ENCODE data around the gene TEPSIN.
A peak's percentile ranks its signal among the peaks of the same experiment; 100 is the strongest.

TEPSIN gene

DNA sequence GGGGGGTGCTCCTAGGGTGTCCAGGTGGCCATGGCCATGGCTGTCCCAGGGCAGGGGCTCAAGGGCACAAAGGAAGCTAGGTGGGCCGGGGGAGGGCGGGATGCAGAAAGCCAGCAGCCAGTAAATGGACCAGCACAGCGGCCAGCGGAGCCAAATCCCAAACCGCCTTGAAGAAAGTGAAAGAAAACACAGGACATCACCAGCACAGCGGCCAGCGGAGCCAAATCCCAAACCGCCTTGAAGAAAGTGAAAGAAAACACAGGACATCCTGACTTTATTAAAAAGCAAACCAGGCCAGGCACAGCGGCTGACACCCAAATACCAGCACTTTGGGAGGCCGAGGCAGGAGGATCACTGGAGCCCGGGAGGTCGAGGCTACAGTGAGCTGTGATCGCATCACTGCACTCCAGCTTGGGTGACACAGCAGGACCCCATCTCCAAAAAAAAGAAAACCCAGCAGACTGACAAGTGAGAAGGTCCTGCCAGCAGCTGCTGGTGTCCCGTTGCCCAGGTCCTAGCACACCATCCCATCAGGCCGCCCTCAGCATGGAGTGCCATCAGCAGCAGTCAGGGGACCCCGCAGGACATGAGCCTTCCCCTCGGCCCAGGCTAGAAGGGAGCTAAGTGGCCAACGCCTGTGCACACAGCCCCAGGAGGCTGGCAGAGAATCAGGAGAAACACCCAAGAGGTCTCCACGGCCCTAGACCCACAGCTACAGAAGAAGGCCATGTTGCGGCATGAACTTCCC, 39.3 kb upstream of the TEPSIN start:
- H3K36me3 Mint-ChIP-seq = peaks cover 51 to 61% of the 10 kb centered on the region in 2 donors
- H3K27me3 Mint-ChIP-seq = no peaks in the 10 kb centered on the region
- DNase-seq (no peak), ATAC-seq (replicated peaks) (no peak)
- no peak overlapping the region for H3K27ac Mint-ChIP-seq
- peaks cover 4 to 6% of the 10 kb centered on the region in 2 donors for H3K4me1 Mint-ChIP-seq
- H3K4me3 Mint-ChIP-seq = no peak overlapping the region
- H3K9me3 Mint-ChIP-seq = no peaks in the 10 kb centered on the region

DNA sequence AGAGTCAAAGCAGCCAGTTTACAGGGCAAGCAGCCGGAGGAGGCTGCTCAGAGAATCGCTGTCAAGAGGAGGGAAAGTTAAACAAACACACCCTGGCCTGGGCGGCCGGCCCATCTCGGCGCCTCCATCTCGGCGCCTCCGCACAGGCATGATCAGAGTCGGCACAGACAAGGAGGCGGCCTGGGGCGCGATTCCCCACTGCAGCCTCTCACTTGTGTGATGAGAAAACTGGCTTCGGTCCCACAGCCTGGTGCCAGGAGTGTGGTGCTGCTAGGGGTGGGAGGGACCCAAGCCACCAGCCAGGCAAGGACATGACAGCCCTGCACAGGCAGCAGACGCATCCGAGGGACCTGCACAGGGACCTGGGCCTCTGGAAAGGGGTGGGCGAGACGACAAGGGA, 38.6 kb upstream of the TEPSIN start:
- H3K27me3 Mint-ChIP-seq = no peaks in the 10 kb centered on the region
- H3K36me3 Mint-ChIP-seq = peaks cover 50 to 63% of the 10 kb centered on the region in 2 donors
- H3K4me1 Mint-ChIP-seq = peaks cover 4 to 6% of the 10 kb centered on the region in 2 donors

DNA sequence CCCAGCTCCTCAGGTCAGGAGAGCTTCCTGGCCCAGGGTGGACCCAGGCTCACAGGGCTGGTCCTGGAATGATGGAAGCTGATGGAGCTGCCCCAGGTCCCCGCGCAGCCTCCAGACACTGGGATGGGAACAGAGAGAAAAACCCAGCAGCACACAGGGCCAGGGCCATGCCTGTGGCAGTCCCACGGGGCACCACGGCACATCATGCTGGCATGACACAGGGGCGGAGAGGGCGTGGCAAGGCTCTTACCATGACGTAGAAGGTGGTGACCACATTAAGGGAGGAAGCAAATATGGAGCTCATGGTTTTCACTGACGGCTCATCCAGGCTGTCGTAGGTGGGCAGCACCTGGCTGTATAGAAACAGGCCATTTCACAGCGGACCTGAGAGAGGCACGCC, 37.9 kb upstream of the TEPSIN start:
- Mint-ChIP-seq H3K36me3 (peaks cover 50 to 61% of the 10 kb centered on the region in 2 donors), H3K27ac (no peak overlapping the region), H3K4me1 (peaks cover 4 to 6% of the 10 kb centered on the region in 2 donors), H3K27me3 (no peaks in the 10 kb centered on the region), H3K4me3 (no peak overlapping the region), H3K9me3 (no peaks in the 10 kb centered on the region)
- ATAC-seq (replicated peaks) (no peak), DNase-seq (no peak)

More for the DNA sequence above, 38.6 kb upstream of the TEPSIN start:
- DNase-seq = no peak
- no peak overlapping the region for H3K4me3 Mint-ChIP-seq
- no peaks in the 10 kb centered on the region for H3K9me3 Mint-ChIP-seq
- ATAC-seq (replicated peaks) = no peak
- H3K27ac Mint-ChIP-seq = no peak overlapping the region

DNA sequence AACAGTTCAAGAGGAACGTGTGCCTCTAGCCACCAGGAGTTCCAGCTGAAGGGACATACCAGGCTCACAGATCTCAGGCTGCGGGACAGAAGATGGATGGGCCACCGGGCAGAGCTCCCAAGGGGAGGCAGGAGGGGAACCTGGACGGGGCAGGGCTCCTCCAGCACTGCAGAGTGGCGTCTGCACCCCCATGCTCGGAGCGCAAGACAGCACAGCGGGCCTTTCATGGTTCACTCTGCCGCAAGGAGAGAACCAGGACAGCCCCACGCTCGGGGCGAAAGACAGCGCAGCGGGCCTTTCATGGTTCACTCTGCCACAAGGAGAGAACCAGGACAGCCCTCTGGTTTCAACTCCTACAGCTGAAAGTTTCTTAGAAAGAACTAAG, 35.6 kb upstream of the TEPSIN start:
- ATAC-seq (replicated peaks) = no peak
- H3K36me3 Mint-ChIP-seq = peaks cover 48 to 63% of the 10 kb centered on the region in 2 donors
- H3K27me3 Mint-ChIP-seq = no peaks in the 10 kb centered on the region
- no peak for DNase-seq
- H3K9me3 Mint-ChIP-seq = no peaks in the 10 kb centered on the region
- H3K4me3 Mint-ChIP-seq = no peak overlapping the region
- no peak overlapping the region for H3K27ac Mint-ChIP-seq
- peaks cover 4 to 6% of the 10 kb centered on the region in 2 donors for H3K4me1 Mint-ChIP-seq

DNA sequence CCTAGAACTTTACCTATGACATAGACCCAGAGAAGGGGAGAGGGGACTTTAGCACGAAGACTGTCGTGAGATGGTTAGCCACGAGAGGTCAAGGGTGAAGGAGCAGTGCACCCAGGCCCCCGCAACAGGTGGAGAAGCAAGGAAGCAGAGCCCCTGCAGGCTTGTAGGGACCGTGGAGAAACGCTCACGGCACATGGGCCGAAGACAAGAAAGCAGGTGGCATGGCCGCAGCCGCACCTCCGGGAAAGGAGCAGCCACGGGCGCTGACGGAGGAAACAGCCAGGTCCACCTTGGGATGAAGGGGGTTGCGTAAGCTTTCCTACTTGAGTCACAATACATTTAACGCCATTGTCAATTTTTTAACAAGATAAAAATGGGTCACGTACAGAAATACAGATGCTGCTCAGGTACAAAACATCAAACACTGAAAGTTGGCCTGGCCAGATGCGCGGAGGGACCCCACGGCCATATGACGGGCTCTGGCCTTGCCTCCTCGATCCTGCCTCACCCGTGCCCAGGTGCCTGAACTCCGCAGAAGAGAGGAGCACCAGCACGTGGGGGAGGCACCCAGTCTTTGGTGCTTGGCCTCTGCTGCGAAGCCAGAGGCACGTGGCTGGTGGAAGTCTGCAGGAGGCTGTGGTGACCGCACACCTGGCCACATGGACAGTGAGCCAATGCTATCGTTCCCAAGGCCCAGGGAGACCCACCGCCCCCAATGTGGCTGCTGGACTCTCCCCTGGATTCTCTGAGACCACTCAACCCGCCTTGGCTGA, 35.0 kb upstream of the TEPSIN start:
- H3K9me3 Mint-ChIP-seq = no peaks in the 10 kb centered on the region
- no peaks in the 10 kb centered on the region for H3K27me3 Mint-ChIP-seq
- peaks cover 42 to 63% of the 10 kb centered on the region in 2 donors for H3K36me3 Mint-ChIP-seq
- no peak overlapping the region for H3K4me3 Mint-ChIP-seq
- H3K27ac Mint-ChIP-seq = no peak overlapping the region
- DNase-seq = no peak
- no peak for ATAC-seq (replicated peaks)
- peaks cover 3 to 4% of the 10 kb centered on the region in 2 donors for H3K4me1 Mint-ChIP-seq

DNA sequence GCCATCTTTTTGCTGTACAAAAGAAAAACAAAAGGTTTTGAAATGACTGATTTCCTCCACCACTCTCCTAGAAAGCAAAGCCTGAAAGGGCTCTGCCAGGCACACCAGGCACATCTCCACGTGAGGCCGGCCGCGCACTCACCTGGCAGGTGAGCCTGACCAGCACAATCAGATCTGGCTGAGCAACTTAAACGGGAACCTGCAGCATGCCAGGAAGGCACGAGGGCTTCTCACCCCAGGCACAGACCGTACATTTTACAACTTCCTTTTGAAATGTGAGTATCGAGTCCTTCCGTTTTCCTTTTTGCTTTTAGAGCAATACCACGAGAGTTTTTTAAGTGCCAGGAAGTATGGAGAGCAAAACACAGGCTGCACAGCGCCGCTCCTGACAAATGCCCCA, 33.8 kb upstream of the TEPSIN start:
- peaks cover 40 to 65% of the 10 kb centered on the region in 2 donors for H3K36me3 Mint-ChIP-seq
- H3K9me3 Mint-ChIP-seq = no peaks in the 10 kb centered on the region
- no peak overlapping the region for H3K27ac Mint-ChIP-seq
- DNase-seq = no peak
- H3K4me1 Mint-ChIP-seq = peaks cover 3 to 6% of the 10 kb centered on the region in 2 donors
- no peaks in the 10 kb centered on the region for H3K27me3 Mint-ChIP-seq
- no peak for ATAC-seq (replicated peaks)
- H3K4me3 Mint-ChIP-seq = no peak overlapping the region

DNA sequence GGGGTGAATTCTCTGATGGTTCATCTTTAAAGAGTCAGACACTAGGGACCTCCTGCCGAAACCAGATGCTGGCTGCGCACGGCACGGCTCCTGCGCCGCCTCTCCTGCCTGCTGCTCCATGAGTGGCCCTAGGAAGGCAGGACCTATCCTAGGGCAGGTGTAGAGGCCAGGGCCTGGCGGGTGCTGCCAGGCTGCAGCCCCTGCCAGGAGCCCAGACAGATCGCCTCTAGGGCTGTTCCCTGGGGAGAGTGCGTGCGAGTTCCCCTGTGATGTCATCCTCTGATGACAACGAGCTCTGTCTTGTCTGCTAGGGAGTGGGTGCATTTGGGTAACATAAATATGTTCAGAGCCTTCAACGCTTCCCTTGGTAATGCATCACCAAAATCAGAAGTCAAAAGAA, 32.4 kb upstream of the TEPSIN start:
- H3K9me3 Mint-ChIP-seq = no peaks in the 10 kb centered on the region
- no peak overlapping the region for H3K4me3 Mint-ChIP-seq

DNA sequence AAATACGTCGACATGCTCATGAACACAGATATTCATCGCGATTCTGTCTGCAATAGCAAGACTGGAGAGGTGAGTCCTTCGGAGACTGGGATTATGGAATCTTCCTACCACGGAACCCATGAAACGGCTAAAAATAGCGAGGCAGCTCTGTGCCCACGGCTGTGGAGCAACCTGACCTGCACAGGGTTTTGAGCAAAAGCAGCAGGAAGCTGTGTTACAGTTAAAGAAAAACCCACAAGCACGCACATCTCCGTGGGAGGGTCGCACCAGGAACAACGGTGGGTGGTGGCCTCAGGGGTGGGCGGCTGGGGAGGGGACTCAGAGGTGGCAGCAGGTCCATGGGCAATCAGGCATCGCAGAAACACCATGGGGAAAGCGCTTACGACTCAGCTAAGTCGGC, 31.4 kb upstream of the TEPSIN start:
- Mint-ChIP-seq H3K4me3 (no peak overlapping the region), H3K36me3 (peaks cover 38 to 64% of the 10 kb centered on the region in 2 donors), H3K27me3 (no peaks in the 10 kb centered on the region), H3K9me3 (no peaks in the 10 kb centered on the region), H3K27ac (no peak overlapping the region), H3K4me1 (peaks cover 5 to 6% of the 10 kb centered on the region in 2 donors)
- ATAC-seq (replicated peaks) = no peak
- DNase-seq = no peak

More for the DNA sequence above, 32.4 kb upstream of the TEPSIN start:
- peaks cover 34 to 62% of the 10 kb centered on the region in 2 donors for H3K36me3 Mint-ChIP-seq
- peaks cover 5 to 6% of the 10 kb centered on the region in 2 donors for H3K4me1 Mint-ChIP-seq
- DNase-seq = no peak
- no peak for ATAC-seq (replicated peaks)
- H3K27ac Mint-ChIP-seq = no peak overlapping the region
- H3K27me3 Mint-ChIP-seq = no peaks in the 10 kb centered on the region

DNA sequence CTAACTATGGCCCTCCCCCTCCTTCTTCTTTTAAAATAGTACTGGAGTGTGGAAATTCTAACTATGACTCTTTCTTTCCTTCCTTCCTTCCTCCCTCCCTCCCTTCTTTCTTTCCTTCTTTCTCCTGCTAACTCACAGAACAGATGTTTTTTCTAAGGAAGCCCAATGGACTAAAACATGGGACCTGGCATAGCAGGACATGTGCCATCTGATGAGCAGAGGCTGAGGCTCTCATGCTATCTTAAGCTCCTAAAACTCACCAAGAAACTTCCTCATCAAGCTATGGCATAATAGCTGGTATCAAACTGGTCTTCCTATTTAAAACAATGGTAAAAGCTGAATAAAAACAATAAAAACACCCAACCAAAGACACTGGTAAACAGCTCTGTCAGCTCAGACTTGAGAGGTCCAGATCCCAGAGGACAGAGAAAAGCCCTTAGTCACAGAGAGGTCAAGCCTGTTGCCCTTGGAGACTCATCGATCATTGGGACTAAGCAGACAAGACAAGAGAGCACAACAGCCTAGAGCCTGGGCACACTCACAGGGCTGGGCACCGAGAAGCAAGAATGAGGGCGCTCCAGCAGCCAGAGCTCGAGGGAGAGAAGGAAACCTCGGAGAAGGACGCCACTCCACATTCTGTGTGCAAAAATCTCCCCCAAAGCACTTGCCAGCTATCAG, 28.7 kb upstream of the TEPSIN start:
- H3K27me3 Mint-ChIP-seq = no peaks in the 10 kb centered on the region
- DNase-seq (no peak), ATAC-seq (replicated peaks) (no peak)
- peaks cover 41 to 59% of the 10 kb centered on the region in 2 donors for H3K36me3 Mint-ChIP-seq
- peak overlapping the region; percentile 43 for H3K27ac Mint-ChIP-seq
- no peaks in the 10 kb centered on the region for H3K9me3 Mint-ChIP-seq
- no peak overlapping the region for H3K4me3 Mint-ChIP-seq
- peaks cover 5 to 6% of the 10 kb centered on the region in 2 donors for H3K4me1 Mint-ChIP-seq

DNA sequence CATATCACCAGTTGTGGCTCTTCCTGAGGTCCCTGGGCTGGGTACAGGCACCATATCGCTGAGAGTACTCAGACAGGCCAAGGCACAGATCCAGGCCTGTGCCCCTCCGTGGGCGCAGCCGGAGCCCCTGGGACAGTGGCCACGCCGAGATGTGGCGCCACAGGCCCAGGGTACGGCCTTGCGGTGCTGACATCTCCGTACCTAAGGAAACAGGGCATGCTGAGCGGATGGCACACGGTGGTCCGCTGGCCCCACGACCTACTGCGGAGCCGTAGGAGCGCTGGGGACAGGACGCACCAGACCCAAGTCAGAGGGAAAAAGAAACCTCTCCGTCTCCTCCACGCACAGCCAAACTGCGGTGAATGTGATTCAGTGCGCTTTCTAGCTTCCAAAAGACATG, 26.7 kb upstream of the TEPSIN start:
- Mint-ChIP-seq H3K9me3 (no peaks in the 10 kb centered on the region), H3K27ac (no peak overlapping the region), H3K4me1 (peaks cover 5 to 6% of the 10 kb centered on the region in 2 donors), H3K4me3 (no peak overlapping the region), H3K27me3 (no peaks in the 10 kb centered on the region), H3K36me3 (peaks cover 43 to 57% of the 10 kb centered on the region in 2 donors)
- no peak for DNase-seq
- no peak for ATAC-seq (replicated peaks)

DNA sequence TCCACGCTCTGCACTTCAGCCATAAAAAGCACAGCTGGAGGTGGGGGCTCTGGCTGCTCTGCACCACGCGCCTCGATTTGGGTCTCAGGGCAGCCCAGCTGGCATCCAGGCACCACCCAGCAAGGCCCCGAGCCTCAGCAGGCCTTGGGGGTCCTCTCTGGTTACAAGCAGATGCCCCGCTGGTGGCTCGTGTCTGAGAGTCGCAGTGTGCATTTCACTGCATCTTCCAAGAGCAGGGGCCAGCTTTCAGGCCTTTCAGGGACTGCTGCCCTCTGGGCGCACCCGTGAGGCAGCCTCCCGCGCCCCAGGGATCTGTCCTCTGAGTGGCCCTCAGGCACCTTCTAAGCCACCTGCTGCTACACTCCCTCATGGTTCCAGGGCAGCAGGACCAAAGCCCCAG, 25.8 kb upstream of the TEPSIN start:
- Mint-ChIP-seq H3K4me3 (no peak overlapping the region), H3K27me3 (no peaks in the 10 kb centered on the region), H3K4me1 (peaks cover 5 to 6% of the 10 kb centered on the region in 2 donors), H3K9me3 (no peaks in the 10 kb centered on the region), H3K27ac (no peak overlapping the region), H3K36me3 (peaks cover 45 to 54% of the 10 kb centered on the region in 2 donors)
- DNase-seq (no peak), ATAC-seq (replicated peaks) (no peak)

DNA sequence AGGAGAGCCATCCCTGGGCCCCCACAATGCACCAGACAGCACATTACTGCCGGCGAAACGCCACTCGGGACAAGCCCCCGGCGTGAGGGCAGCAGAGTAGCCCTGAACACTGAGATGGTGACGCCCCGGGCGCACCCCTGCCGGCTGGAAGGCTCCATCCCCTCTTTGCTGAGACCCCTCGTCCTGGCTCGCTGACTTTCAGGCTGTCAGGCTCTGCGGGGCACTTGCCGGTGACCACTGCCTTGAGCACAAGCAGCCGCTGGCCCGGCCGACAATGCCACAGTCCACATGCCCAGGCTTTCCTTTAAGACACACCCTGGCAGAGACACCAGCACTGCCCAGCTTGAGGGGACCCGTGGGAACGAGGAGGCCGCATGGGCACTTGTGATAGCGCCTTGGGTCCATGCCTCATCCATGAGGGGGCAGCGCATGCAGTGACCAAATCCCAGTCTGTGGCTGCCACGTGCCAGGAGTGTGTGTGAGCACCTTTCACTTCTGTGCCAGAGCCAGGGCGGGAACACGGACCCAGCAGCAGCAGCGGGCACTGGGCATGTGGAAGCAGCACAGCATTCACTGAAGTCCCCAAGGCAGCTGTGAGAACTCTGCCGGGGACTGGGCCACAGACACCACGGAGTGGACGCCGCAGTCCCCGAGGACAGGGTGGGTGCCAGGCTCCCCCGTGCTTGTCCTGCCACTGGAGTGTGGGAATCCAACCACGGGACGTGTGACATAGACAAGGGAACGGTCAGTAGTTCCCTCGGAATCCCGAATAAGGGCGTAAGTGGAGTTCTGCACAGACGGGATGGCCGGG, 24.7 kb upstream of the TEPSIN start:
- no peak for ATAC-seq (replicated peaks)
- no peak for DNase-seq
- H3K9me3 Mint-ChIP-seq = no peaks in the 10 kb centered on the region
- H3K36me3 Mint-ChIP-seq = peaks cover 47 to 48% of the 10 kb centered on the region in 2 donors
- peaks cover 5 to 6% of the 10 kb centered on the region in 2 donors for H3K4me1 Mint-ChIP-seq
- no peak overlapping the region for H3K27ac Mint-ChIP-seq
- H3K27me3 Mint-ChIP-seq = no peaks in the 10 kb centered on the region
- no peak overlapping the region for H3K4me3 Mint-ChIP-seq

DNA sequence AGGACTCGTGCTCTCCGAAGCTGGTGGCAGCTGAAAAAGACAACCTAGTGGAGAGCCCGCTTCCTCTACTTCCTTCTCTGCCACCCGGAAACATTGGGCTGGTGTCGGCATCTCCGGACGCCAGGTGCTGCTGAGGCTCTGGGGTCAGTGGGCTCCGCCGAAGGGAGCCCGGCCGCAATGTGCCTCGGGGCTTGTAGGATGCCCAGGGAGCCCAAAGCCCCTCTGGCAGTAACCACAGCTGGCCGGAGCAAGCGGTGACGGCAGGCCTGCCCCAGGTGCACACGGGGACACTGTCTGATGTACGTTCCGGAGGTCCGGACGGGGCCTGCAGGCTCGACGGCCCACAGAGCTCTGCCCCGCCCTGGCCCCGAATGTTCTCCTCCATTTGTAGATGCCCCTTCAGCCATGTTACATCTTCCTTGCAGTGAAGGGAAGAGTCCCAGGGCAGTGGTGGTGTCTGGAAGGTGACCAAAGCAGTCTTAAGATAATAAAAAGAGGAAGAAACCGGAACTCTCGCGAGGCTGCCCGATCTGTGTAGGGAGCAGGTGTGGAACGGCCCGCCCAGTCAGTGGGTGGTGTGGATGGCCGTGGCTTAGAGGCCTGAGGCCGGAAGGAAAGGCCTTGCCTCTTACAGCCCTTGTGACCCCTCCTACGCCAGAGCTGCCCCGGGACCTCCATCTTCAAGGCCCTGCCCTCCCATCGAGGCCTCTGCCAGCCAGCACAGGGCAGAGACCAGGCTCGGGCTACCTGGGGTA, 22.9 kb upstream of the TEPSIN start:
- Mint-ChIP-seq H3K4me1 (peaks cover 0 to 2% of the 10 kb centered on the region in 2 donors), H3K9me3 (no peaks in the 10 kb centered on the region), H3K27ac (no peak overlapping the region), H3K36me3 (peaks cover 35 to 41% of the 10 kb centered on the region in 2 donors), H3K4me3 (no peak overlapping the region), H3K27me3 (no peaks in the 10 kb centered on the region)
- DNase-seq (no peak), ATAC-seq (replicated peaks) (no peak)
